Thymus (tissue), 11 donors: Measurements from ENCODE around the gene MMP27. TPM values are rescaled to one million over a fixed set of nuclear protein-coding genes. Genes with fewer than 3 reads are reported as not detected.

ENCODE experiments used
- DNase-seq, 9 donors: peaks; one replicate each; pipeline ENCODE4 v3.0.0-alpha.2; 2013; ENCODE audit warnings: low spot score in 9 of 9, low read depth in 6 of 9, missing footprints in 1 of 9
- H3K27ac ChIP-seq, 2 donors: one replicate each; pipeline ENCODE4 v1.5.1; 2013; ENCODE audit warnings: control low read depth in 1 of 2, low read depth in 1 of 2, low read length in 1 of 2, mild to moderate bottlenecking in 1 of 2, moderate library complexity in 1 of 2
- H3K27me3 ChIP-seq, 2 donors: one replicate each; pipeline ENCODE4 v1.5.1; 2013; ENCODE audit warnings: low read length in 1 of 2; ENCODE audit not compliant: control insufficient read depth in 2 of 2, insufficient read depth in 1 of 2
- H3K36me3 ChIP-seq, 2 donors: one replicate each; pipeline ENCODE4 v1.5.1; 2013; ENCODE audit warnings: low read length in 1 of 2, mild to moderate bottlenecking in 1 of 2, moderate library complexity in 1 of 2; ENCODE audit not compliant: control insufficient read depth in 2 of 2, insufficient read depth in 2 of 2
- H3K4me1 ChIP-seq, 2 donors: one replicate each; pipeline ENCODE4 v1.5.1; 2013; ENCODE audit warnings: low read length in 2 of 2; ENCODE audit not compliant: control insufficient read depth in 2 of 2, insufficient read depth in 2 of 2
- H3K4me3 ChIP-seq, 2 donors: one replicate each; pipeline ENCODE4 v1.5.1; 2013; ENCODE audit warnings: low read length in 2 of 2, control low read depth in 1 of 2, mild to moderate bottlenecking in 1 of 2
- H3K9me3 ChIP-seq, 2 donors: one replicate each; pipeline ENCODE4 v1.5.1; 2013; ENCODE audit warnings: low read length in 1 of 2, mild to moderate bottlenecking in 1 of 2; ENCODE audit not compliant: control insufficient read depth in 2 of 2, insufficient read depth in 1 of 2
- WGBS: extraction: QIAGEN DNeasy Blood & Tissue Kit; methylation state at CpG from one replicate; pipeline ENCODE4 v1.1.7; 2013; 5-methylcytosine and 5-hydroxymethylcytosine counted together
- polyA plus RNA-seq: library from polyadenylated mRNA; stranded (reverse); fragments of 200-250 nt; gene quantifications from one replicate; pipeline ENCODE4 v1.2.3, GENCODE V29; 2013
- total RNA-seq: library from RNA; stranded (reverse); fragments of 120-200 nt; gene quantifications from one replicate; pipeline ENCODE4 v1.2.4, GENCODE V29; 2013
- donor health status: healthy.

Gene MMP27
- total and polyA plus RNA-seq, 2 donors: 0.09 TPM; not detected in 1

- peaks cover 0 to 6% of the 10 kb centered on the region in 2 donors for H3K9me3 ChIP-seq
- H3K4me1 ChIP-seq: no peaks in the 10 kb centered on the region
- H3K27ac ChIP-seq: no peak overlapping the region
- no peak for DNase-seq
- WGBS: 82% methylated on average over 9 of the region's 9 CpGs
- H3K36me3 ChIP-seq: no peaks in the 10 kb centered on the region
- H3K4me3 ChIP-seq: no peak overlapping the region
- H3K27me3 ChIP-seq: no peaks in the 10 kb centered on the region
Observed at GRCh38 chr11:102729849-102730815, 24.6 kb upstream of the MMP27 start.

DNA sequence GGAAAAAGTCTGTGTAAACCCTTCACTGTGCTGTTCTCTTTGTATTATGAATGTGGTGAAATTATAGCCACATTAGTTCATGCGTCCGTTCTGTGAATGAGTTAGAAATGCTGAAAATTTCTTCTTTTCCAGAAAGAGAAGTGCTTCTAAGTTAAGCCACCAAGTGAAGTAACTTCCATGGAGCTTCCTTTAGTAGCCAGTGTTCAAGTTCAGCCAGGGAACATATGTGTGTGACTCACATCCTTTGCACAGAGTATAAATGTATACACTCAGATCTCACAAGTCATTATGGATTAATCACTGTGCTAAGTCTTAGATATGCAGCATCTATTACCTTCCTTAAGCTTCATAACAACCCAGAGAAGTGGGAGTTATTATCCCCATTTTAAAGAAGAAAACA, 22.3 kb upstream of the MMP27 start:
- Histone ChIP-seq H3K4me3 (no peak overlapping the region), H3K36me3 (no peaks in the 10 kb centered on the region), H3K9me3 (peaks cover 0 to 6% of the 10 kb centered on the region in 2 donors), H3K27ac (no peak overlapping the region), H3K4me1 (no peaks in the 10 kb centered on the region), H3K27me3 (no peaks in the 10 kb centered on the region)
- 96% methylated on average over 2 of the region's 2 CpGs for WGBS
- no peak for DNase-seq

- Histone ChIP-seq H3K27me3 (no peaks in the 10 kb centered on the region), H3K4me3 (no peak within 1 kb of the TSS), H3K27ac (no peak within 1 kb of the TSS), H3K9me3 (no peaks in the 10 kb centered on the region), H3K4me1 (no peaks in the 10 kb centered on the region), H3K36me3 (no peaks in the 10 kb centered on the region)
- 80% methylated on average over 2 of the region's 2 CpGs for WGBS
- no peak for DNase-seq
Observed at GRCh38 chr11:102724904-102725500, 19.4 kb upstream of the MMP27 start, which contains the start of gene MMP8. Gene MMP8 (minus strand): TSS chr11:102724954. CDS start chr11:102724855, 99 bp downstream.

DNA sequence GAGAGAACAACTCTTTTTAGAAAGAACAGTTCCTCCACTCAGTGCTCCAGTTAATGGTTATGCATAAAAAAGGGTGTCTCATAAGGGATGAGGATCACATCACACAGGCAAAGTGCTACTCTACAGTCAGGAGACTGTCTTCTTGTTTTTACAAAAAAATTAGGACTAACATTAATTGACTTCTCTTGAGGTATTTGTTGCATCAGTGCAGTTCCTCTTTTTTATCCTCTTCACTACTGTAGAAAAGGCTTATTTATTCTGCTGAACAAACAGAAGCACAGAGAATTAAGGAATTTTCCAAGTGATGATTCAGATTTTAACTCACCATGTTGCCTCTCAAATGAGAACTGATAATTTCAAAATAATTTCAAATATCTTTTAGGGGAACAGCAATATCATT, 17.3 kb upstream of the MMP27 start:
- Histone ChIP-seq H3K27me3 (no peaks in the 10 kb centered on the region), H3K4me3 (no peak overlapping the region), H3K4me1 (no peaks in the 10 kb centered on the region), H3K9me3 (no peaks in the 10 kb centered on the region), H3K36me3 (no peaks in the 10 kb centered on the region), H3K27ac (no peak overlapping the region)
- DNase-seq: no peak

- 84% methylated on average over 4 of the region's 4 CpGs for WGBS
- Histone ChIP-seq H3K27ac (no peak overlapping the region), H3K36me3 (no peaks in the 10 kb centered on the region), H3K4me1 (no peaks in the 10 kb centered on the region), H3K9me3 (no peaks in the 10 kb centered on the region), H3K4me3 (no peak overlapping the region), H3K27me3 (no peaks in the 10 kb centered on the region)
- DNase-seq: no peak
Observed at GRCh38 chr11:102719620-102720277, 14.2 kb upstream of the MMP27 start.

DNA sequence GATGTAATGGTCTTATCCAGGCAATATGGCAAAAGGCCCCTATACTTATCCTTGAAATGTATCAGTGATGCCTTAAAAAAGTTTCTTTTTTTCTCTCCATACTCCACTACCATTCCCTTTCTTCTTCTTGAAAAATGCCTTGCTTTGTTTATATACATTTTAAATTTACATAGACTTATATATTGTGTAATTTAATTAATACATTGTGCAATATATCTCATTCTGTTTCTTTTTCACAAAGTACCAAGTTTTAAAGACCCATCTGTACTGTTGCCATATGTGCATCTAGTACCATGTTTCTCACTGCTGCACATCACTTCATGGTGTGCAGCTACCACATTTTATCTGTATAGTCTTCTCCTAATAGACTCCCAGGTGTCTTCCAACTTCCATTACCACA, 11.7 kb upstream of the MMP27 start:
- H3K36me3 ChIP-seq: no peaks in the 10 kb centered on the region
- no peaks in the 10 kb centered on the region for H3K27me3 ChIP-seq
- H3K4me1 ChIP-seq: no peaks in the 10 kb centered on the region
- H3K27ac ChIP-seq: no peak overlapping the region
- no peak overlapping the region for H3K4me3 ChIP-seq
- H3K9me3 ChIP-seq: no peaks in the 10 kb centered on the region
- DNase-seq: no peak

- H3K4me3 ChIP-seq: no peak overlapping the region
- no peaks in the 10 kb centered on the region for H3K36me3 ChIP-seq
- no peak for DNase-seq
- H3K27me3 ChIP-seq: no peaks in the 10 kb centered on the region
- H3K27ac ChIP-seq: no peak overlapping the region
- no peaks in the 10 kb centered on the region for H3K4me1 ChIP-seq
- no peaks in the 10 kb centered on the region for H3K9me3 ChIP-seq
- WGBS: 87% methylated on average over 1 of the region's 1 CpG
Observed at GRCh38 chr11:102716527-102716926, 11.0 kb upstream of the MMP27 start.

DNA sequence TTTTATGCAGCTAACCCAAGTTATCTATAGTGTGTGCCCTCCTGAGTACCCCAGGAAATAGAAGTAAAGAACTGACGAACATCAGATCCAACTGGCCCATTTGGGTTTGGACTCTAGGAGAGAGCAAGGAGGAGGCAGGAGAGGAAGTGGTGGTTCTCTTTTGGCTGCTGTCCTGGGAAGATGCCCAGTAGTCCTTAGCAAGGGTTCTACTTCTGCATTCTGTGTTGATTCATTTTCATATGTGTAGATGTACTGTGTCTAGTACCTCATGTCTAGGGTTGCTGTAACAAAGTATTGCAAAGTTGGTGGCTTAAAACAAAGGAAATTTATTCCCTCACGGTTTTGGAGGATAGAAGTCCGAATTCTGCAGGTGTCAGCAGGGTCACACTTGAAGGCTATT, 6.6 kb upstream of the MMP27 start:
- Histone ChIP-seq H3K4me3 (no peak overlapping the region), H3K27me3 (no peaks in the 10 kb centered on the region), H3K36me3 (no peaks in the 10 kb centered on the region), H3K4me1 (no peaks in the 10 kb centered on the region), H3K9me3 (no peaks in the 10 kb centered on the region), H3K27ac (no peak overlapping the region)
- WGBS: 87% methylated on average over 3 of the region's 3 CpGs
- DNase-seq: no peak
